B cell (primary cell): ENCODE measurements around the gene CCDC68. TPM values are rescaled to one million over a fixed set of nuclear protein-coding genes. Genes with fewer than 3 reads are reported as not detected.

Experiments used
- ATAC-seq: fragments of 200-7000 bp; cut with Tn5 transposase; one replicate; pipeline ENCODE4 v1.10.0; 2021; ENCODE audit warnings: low read depth, mild to moderate bottlenecking, moderate number of reproducible peaks, moderate library complexity
- CTCF ChIA-PET: fragments of 350-600 bp; sonication (Branson Sonifier 250); formaldehyde crosslinking; loops from one replicate; lab custom pipeline; 2021; ENCODE audit warnings: antibody characterized with exemption, inconsistent platforms; lab: Charles Lee
- POLR2A ChIA-PET: fragments of 350-600 bp; sonication (Branson Sonifier 250); formaldehyde crosslinking; loops from one replicate; lab custom pipeline; 2021; ENCODE audit warnings: antibody characterized with exemption; lab: Charles Lee
- DNase-seq: peaks from one replicate; pipeline ENCODE4 v3.0.0; 2013
- H2AFZ ChIP-seq: 2 replicates; pipeline ENCODE4 v1.6.1; 2012; ENCODE audit warnings: mild to moderate bottlenecking, low read depth, low read length; ENCODE audit not compliant: insufficient read depth, poor library complexity, severe bottlenecking
- H3K27ac ChIP-seq, 2 donors: 1 replicate in 1 of 2; 2 replicates in 1 of 2; pipeline ENCODE4 v1.5.1; 2012 to 2013; ENCODE audit warnings: low read length in 2 of 2, mild to moderate bottlenecking in 2 of 2, moderate library complexity in 1 of 2
- H3K27me3 ChIP-seq, 4 experiments: fragments of 200-600 bp in 1 of 4; sonication (generic) in 1 of 4; replicated peaks in 1 of 4; 1 replicate in 2 of 4; 2 replicates in 2 of 4; pipeline versions ENCODE4 v1.6.1 to v1.7.0; 2013 to 2016; ENCODE audit warnings: low read length in 3 of 4, mild to moderate bottlenecking in 2 of 4, mixed read lengths in 1 of 4, moderate library complexity in 1 of 4; ENCODE audit not compliant: insufficient read depth in 4 of 4, control insufficient read depth in 3 of 4; ENCODE audit errors: control extremely low read depth in 1 of 4
- H3K36me3 ChIP-seq, 2 experiments: replicated peaks in 1 of 2; 1 replicate in 1 of 2; 2 replicates in 1 of 2; pipeline versions ENCODE4 v1.6.1 to v1.7.1; 2013; ENCODE audit warnings: low read length in 1 of 2; ENCODE audit not compliant: insufficient read depth in 2 of 2, control insufficient read depth in 1 of 2; ENCODE audit errors: control extremely low read depth in 1 of 2, extremely low read depth in 1 of 2
- H3K4me1 ChIP-seq, 2 donors: fragments of 200-600 bp in 1 of 2; sonication (generic) in 1 of 2; 1 replicate in 1 of 2; 2 replicates in 1 of 2; pipeline versions ENCODE4 v1.5.1 to v1.6.1; 2013 to 2017; ENCODE audit warnings: low read length in 2 of 2; ENCODE audit not compliant: control insufficient read depth in 2 of 2, insufficient read depth in 2 of 2
- H3K4me2 ChIP-seq: replicated peaks from 2 replicates; pipeline ENCODE3; 2012; ENCODE audit warnings: mild to moderate bottlenecking, low read depth, low read length; ENCODE audit not compliant: poor library complexity, severe bottlenecking
- H3K4me3 ChIP-seq, 5 experiments: fragments of 200-600 bp in 1 of 5; sonication (generic) in 1 of 5; 1 replicate in 3 of 5; 2 replicates in 2 of 5; pipeline versions ENCODE4 v1.5.1 to v1.7.0; 2011 to 2016; ENCODE audit warnings: low read length in 4 of 5, mild to moderate bottlenecking in 4 of 5, low read depth in 2 of 5, control low read depth in 1 of 5, moderate library complexity in 1 of 5; ENCODE audit not compliant: insufficient read depth in 1 of 5; ENCODE audit errors: control extremely low read depth in 1 of 5, extremely low read depth in 1 of 5
- H3K79me2 ChIP-seq: fragments of 200-600 bp; sonication (generic); one replicate; pipeline ENCODE4 v1.6.0; 2016; ENCODE audit warnings: low read length; ENCODE audit not compliant: control insufficient read depth, insufficient read depth
- H3K9ac ChIP-seq: fragments of 200-600 bp; sonication (generic); 2 replicates; pipeline ENCODE4 v1.6.1; 2017; ENCODE audit warnings: mild to moderate bottlenecking, low read length, moderate library complexity
- H3K9me3 ChIP-seq, 3 donors: one replicate each; pipeline versions ENCODE4 v1.6.1 to v1.7.1; 2013; ENCODE audit warnings: low read length in 2 of 3; ENCODE audit not compliant: control insufficient read depth in 2 of 3, insufficient read depth in 1 of 3; ENCODE audit errors: control extremely low read depth in 1 of 3
- H4K20me1 ChIP-seq: 2 replicates; pipeline ENCODE4 v1.6.0; 2012; ENCODE audit warnings: mild to moderate bottlenecking, low read length; ENCODE audit not compliant: insufficient read depth, control insufficient read depth, poor library complexity, severe bottlenecking
- H3K27ac Mint-ChIP-seq: one replicate; pipeline ENCODE4 v1.8.0; 2021; ENCODE audit warnings: mixed read lengths
- H3K27me3 Mint-ChIP-seq: one replicate; pipeline ENCODE4 v1.8.0; 2021; ENCODE audit warnings: mixed read lengths
- H3K4me1 Mint-ChIP-seq: one replicate; pipeline ENCODE4 v1.8.0; 2021; ENCODE audit warnings: mixed read lengths
- H3K4me3 Mint-ChIP-seq: one replicate; pipeline ENCODE4 v1.8.0; 2021; ENCODE audit warnings: mixed read lengths
- H3K9me3 Mint-ChIP-seq: one replicate; pipeline ENCODE4 v1.8.0; 2022; ENCODE audit warnings: mixed read lengths; ENCODE audit not compliant: insufficient read depth
- EZH2 ChIP-seq: IDR thresholded peaks from 2 replicates; pipeline ENCODE4 v1.6.1; 2012; ENCODE audit warnings: borderline replicate concordance, low read depth, mild to moderate bottlenecking, moderate library complexity, low read length; ENCODE audit not compliant: insufficient read depth, poor library complexity, severe bottlenecking
- WGBS: methylation state at CpG from one replicate; pipeline ENCODE4 v1.1.5; 2013; ENCODE audit warnings: missing lambda C conversion rate; ENCODE audit not compliant: insufficient coverage; 5-methylcytosine and 5-hydroxymethylcytosine counted together
- intact Hi-C: fragments of 100-400 bp; cut with micrococcal nuclease; formaldehyde crosslinking; loops from one replicate; pipeline ENCODE4 v1.10.0; 2022
- polyA plus RNA-seq: library from polyadenylated mRNA; depleted of rRNA; stranded (reverse); fragments of >200 nt; gene quantifications from 2 replicates; pipeline ENCODE4 v1.2.3, GENCODE V29; 2012
- total RNA-seq, 2 donors: library from RNA; stranded (reverse); fragments of 120-200 nt in 1 of 2; gene quantifications; 1 replicate in 1 of 2; 2 replicates in 1 of 2; pipeline versions ENCODE4 v1.2.3 to v1.2.4, GENCODE V29; 2013 to 2022
- TF ChIP-seq, protein P1 (sequence below): fragments of 200-600 bp; IDR thresholded peaks from one replicate; pipeline ENCODE4 v1.8.0; 2022; ENCODE audit warnings: antibody characterized with exemption, mild to moderate bottlenecking

CCDC68 gene
- total and polyA plus RNA-seq, 2 donors (not counting 1 experiment from before 2014, with no cell fraction given), result 0.01 to 0.32 TPM

DNA sequence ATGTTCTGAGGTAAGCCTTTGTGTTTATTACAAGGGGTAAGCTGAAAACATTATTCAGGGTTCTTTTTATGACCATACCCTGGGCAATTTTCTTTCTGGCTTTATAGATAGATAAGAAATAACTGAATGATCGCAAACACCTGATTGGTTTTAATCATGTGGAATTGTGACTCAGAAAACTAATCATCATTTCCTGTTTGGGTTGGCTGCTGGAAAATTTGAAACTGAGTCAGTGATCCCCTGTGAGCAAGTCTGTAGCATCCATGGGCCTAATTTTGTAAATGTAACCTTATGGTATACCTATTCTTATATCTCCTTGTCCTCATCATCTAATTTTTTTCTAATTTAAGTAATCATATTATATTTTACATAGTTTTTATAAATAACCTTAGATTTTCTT lies 34.3 kb downstream of the CCDC68 start:
- no peaks in the 10 kb centered on the region for H3K36me3 ChIP-seq
- H3K4me3 Mint-ChIP-seq, result no peak overlapping the region
- H3K4me1 ChIP-seq, result no peaks in the 10 kb centered on the region
- no peaks in the 10 kb centered on the region for H3K9me3 Mint-ChIP-seq
- no peaks in the 10 kb centered on the region for H3K9me3 ChIP-seq
- H3K9ac ChIP-seq, result no peak overlapping the region
- H3K4me1 Mint-ChIP-seq, result no peaks in the 10 kb centered on the region
- no peak overlapping the region for H3K27ac Mint-ChIP-seq
- H3K27ac ChIP-seq, result no peak overlapping the region
- ATAC-seq, result no peak
- H2AFZ ChIP-seq, result no peak overlapping the region
- H4K20me1 ChIP-seq, result no peaks in the 10 kb centered on the region
- POLR2A ChIA-PET, result no interaction called here
- TF ChIP-seq, protein P1, sequence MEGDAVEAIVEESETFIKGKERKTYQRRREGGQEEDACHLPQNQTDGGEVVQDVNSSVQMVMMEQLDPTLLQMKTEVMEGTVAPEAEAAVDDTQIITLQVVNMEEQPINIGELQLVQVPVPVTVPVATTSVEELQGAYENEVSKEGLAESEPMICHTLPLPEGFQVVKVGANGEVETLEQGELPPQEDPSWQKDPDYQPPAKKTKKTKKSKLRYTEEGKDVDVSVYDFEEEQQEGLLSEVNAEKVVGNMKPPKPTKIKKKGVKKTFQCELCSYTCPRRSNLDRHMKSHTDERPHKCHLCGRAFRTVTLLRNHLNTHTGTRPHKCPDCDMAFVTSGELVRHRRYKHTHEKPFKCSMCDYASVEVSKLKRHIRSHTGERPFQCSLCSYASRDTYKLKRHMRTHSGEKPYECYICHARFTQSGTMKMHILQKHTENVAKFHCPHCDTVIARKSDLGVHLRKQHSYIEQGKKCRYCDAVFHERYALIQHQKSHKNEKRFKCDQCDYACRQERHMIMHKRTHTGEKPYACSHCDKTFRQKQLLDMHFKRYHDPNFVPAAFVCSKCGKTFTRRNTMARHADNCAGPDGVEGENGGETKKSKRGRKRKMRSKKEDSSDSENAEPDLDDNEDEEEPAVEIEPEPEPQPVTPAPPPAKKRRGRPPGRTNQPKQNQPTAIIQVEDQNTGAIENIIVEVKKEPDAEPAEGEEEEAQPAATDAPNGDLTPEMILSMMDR, result no peak
- TF ChIP-seq EZH2, result no peak
- no peak overlapping the region for H3K4me2 ChIP-seq
- intact Hi-C loops, result no loop called here
- no peak overlapping the region for H3K4me3 ChIP-seq
- H3K27me3 Mint-ChIP-seq, result peaks cover 8% of the 10 kb centered on the region
- CTCF ChIA-PET, result no interaction called here
- no peaks in the 10 kb centered on the region for H3K79me2 ChIP-seq
- DNase-seq, result no peak
- H3K27me3 ChIP-seq, result peaks cover 0 to 3% (median 0%) of the 10 kb centered on the region in 4 experiments
- WGBS, result no CpG with 5 or more reads among the region's 1 CpG

- Mint-ChIP-seq H3K27me3 (peaks cover 14% of the 10 kb centered on the region), H3K4me1 (no peaks in the 10 kb centered on the region), H3K9me3 (no peaks in the 10 kb centered on the region), H3K4me3 (no peak overlapping the region), H3K27ac (no peak overlapping the region)
- CTCF ChIA-PET, result no interaction called here
- H3K4me3 ChIP-seq, result no peak overlapping the region
- no peaks in the 10 kb centered on the region for H3K4me1 ChIP-seq
- H3K9ac ChIP-seq, result no peak overlapping the region
- 94% methylated on average over 2 of the region's 4 CpGs for WGBS
- intact Hi-C loops, result no loop called here
- no peak for TF ChIP-seq EZH2
- TF ChIP-seq, protein P1, result no peak
- no peaks in the 10 kb centered on the region for H4K20me1 ChIP-seq
- POLR2A ChIA-PET, result no interaction called here
- ATAC-seq (no peak), DNase-seq (no peak)
- no peaks in the 10 kb centered on the region for H3K79me2 ChIP-seq
- no peaks in the 10 kb centered on the region for H3K36me3 ChIP-seq
- no peaks in the 10 kb centered on the region for H3K9me3 ChIP-seq
- H3K4me2 ChIP-seq, result no peak overlapping the region
- H3K27ac ChIP-seq, result no peak overlapping the region
- H3K27me3 ChIP-seq, result peaks cover 0 to 3% (median 0%) of the 10 kb centered on the region in 4 experiments
- H2AFZ ChIP-seq, result no peak overlapping the region
Measured at GRCh38 chr18:54923339-54923956, 35.8 kb downstream of the CCDC68 start.
